Dermis microvascular lymphatic vessel endothelial cell (primary cell): ENCODE results near the gene ZNF446. TPM values are rescaled to one million over a fixed set of nuclear protein-coding genes. Genes with fewer than 3 reads are reported as not detected.
"Not testable (repeated sequence)": the region's sequence is repeated elsewhere in the genome, so short reads cannot be mapped to it uniquely, and the experiment has no call there.

Experiments used
- DNase-seq, 2 donors: peaks; one replicate each; pipeline versions ENCODE4 v3.0.0 to v3.0.0-alpha.2; 2010; ENCODE audit warnings: low read depth in 2 of 2
- total RNA-seq: library from RNA; depleted of rRNA; stranded (reverse); fragments of >200 nt; gene quantifications from 2 replicates; pipeline ENCODE4 v1.2.1, GENCODE V29; 2014

Gene ZNF446
- total RNA-seq, 1 donor from 2014 or later: 3.2 TPM

DNA sequence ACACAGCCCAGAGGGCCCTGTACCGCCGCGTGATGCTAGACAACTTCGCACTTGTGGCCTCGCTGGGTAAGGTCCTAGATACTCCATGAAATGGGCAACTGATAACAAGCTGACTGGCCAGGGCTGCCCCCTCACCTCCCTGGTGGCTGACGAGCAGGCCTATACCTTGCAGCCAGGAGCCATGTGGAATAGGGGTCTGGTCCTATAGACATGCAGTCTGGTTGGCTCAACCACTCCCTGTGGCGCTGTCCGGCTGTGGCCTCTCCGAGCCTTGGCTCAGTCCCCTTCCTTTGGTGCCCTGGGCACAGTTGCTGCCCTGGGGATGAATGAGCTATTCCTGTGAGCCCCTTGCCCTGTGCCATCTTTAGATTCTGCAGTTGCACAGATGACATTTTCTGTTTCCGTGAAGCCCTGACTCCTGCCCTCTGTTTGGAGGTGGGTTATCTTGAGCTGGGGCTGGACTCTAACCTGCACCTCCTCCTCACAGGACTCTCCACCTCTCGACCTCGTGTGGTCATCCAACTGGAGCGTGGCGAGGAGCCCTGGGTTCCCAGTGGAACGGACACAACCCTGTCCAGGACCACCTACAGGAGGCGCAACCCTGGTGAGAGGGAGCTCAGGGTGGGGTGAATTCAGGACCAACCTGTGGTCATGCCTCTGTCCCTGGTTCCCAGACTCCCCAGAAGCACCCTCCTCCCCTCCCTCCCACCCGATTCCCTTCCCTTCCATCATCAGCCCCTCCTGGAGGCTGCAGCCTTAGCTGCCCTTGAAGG lies 6.7 kb upstream of the ZNF446 start:
- DNase-seq: no peak

DNA sequence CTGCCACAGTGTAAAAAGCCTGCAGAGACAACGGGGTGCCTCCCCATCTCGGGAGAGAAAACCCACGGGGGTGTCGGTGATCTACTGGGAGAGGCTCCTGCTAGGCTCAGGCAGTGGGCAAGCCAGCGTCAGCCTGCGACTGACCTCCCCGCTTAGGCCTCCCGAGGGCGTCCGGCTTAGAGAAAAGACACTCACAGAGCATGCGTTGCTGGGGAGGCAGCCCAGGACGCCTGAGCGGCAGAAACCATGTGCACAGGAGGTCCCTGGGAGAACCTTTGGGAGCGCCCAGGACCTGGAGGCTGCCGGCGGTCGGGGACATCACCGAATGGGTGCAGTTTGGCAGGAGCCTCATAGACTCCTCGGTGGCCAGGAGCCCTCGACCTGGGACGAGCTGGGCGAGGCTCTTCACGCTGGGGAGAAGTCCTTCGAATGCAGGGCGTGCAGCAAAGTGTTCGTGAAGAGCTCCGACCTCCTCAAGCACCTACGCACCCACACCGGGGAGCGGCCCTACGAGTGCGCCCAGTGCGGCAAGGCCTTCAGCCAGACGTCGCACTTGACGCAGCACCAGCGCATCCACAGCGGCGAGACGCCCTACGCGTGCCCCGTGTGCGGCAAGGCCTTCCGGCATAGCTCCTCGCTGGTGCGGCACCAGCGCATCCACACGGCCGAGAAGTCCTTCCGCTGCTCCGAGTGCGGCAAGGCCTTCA lies 5.2 kb upstream of the ZNF446 start:
- not testable (repeated sequence) for DNase-seq

DNA sequence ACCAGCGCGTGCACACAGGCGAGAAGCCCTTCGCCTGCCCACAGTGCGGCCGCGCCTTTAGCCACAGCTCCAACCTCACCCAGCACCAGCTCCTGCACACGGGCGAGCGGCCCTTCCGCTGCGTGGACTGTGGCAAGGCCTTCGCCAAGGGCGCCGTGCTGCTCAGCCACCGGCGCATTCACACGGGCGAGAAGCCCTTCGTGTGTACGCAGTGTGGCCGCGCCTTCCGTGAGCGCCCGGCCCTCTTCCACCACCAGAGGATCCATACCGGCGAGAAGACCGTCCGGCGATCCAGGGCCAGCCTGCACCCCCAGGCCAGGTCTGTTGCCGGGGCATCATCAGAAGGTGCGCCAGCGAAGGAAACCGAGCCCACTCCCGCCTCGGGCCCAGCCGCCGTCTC lies 4.4 kb upstream of the ZNF446 start:
- DNase-seq: no peak

DNA sequence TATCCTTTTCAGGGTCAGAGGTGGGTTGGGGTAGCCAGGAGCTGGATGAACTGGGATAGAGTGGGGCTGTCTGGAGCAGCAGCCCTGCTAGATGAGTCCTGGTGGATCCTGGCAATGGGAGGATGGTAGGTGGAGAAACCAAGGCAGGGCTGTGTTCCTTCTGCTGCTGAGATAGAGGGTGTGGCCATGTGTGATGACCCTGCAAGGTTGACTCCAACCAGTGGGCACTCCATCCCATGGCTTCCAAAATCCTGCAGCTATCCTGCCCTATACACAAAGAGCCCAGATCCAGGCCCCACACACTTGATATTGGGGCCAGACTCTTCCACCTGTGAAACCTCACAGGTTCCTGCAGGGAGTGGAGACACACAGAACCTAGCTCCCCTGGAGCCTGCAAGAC lies 2.4 kb upstream of the ZNF446 start:
- DNase-seq: no peak

- no peak for DNase-seq
Measured at GRCh38 chr19:58474291-58474996, 1.7 kb upstream of the ZNF446 start.

DNA sequence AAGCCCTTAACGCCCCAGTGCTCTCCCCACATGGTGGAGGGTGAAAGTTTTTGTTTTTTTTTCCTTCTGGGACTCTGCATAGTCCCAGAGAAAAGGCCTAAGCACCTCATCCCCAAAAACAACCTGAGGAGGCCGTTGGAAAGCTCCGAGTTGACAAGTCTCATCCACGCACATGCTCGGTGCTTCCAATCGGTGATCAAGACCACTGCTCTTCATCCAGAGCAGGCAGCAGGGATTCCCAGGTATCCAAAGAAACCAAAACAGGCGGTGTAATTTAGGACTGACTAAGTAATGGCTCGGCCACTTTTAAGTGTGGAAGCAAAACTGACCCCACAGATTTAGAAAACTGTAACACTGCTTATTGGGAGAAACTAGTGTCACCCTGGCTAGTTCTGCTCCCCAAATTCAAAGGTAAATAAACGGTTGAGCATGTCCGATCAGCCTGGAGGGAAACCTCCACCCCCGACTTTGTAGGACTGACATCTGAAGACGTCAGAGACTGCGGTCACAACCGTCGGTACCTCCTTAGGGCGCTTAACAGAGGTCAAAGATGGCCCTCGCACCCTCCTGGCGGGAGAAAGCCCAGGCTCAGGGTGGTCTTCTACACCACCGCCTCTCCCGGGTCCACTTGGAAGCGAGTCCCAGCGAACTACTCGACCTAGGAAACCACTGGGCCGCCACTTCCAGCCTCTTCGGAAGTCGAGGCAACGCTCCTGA lies 997 bp upstream of the ZNF446 start:
- no peak for DNase-seq

- no peak for DNase-seq
Measured at GRCh38 chr19:58476498-58477015, 405 bp downstream of the ZNF446 start.

GRCh38 chr19:58477130-58477529 lies 978 bp downstream of the ZNF446 start:
- no peak for DNase-seq

DNA sequence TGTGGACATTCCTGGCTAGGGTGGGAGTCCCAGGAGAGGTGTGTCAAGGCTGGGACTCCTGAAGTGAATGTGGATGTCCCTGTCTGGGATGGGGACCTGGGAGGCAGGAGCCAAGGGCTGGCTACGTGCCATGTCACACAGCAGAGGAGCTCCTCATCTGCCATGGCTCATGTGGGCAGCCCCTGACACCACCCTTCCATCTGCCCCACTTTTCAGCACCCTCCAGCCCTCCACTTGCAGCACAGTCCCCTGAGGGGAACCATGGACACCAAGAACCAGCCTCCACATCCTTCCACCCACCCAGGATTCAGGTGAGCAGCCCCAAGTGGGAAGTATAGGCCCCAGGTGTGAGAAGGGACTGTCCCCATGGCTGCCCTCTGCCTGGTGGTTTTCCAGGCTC lies 1.7 kb downstream of the ZNF446 start:
- no peak for DNase-seq

- DNase-seq: no peak
Measured at GRCh38 chr19:58479303-58479702, 3.2 kb downstream of the ZNF446 start.

DNA sequence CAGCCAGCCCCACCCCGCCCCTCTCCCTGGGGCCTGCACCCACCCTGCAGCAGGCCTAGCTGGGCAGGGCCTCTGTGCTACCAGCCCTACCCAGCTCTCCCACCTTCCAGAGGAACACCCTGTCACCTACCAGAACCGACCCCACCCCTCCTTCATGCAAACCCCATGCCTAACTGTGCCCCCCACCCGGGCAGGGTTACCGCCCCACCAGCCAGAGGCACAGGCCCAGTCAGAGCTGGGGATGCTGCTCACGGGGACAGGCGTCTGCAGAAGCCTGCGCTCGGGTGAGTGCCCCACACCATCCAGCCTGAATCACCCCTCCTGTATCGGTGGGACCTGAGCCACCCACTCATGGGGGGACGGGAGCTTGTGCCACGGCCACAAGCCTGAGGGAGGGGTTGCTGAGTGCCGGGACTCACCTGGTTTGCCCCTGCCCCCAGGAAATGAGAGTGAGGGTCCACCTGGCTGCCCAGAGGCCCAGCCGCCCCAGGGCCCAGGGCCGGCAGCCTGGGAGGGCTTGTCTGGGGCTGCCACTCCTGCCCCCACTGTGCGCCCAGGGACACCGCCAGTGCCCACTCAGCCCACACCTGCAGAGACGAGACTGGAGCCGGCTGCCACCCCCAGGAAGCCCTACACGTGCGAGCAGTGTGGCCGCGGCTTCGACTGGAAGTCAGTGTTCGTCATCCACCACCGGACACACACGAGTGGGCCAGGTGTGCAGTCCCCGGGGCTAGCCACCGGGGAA lies 3.8 kb downstream of the ZNF446 start:
- no peak for DNase-seq

- DNase-seq: no peak
Measured at GRCh38 chr19:58480481-58480830, 4.3 kb downstream of the ZNF446 start.

DNA sequence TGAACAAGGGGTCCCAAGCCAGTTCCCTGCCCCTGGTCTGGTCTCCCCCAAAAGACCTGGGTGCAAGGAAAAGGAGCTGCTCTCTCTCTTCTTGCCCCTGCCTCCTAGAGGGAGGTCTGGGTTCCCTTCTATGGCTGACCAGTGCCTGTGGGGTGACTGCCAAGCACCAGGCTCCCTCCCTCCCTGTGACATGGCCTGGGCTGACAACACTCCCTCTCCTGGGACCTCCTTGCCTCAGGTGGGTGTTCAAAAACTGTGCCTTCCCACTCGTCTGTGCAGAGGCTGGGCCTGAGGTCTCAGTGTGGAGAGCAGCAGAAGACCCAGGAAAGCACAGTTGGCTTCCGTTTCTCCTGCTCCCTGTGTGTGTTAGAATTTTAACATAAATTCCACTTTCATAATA lies 4.7 kb downstream of the ZNF446 start:
- no peak for DNase-seq

GRCh38 chr19:58482372-58482771 lies 6.2 kb downstream of the ZNF446 start:
- no peak for DNase-seq

DNA sequence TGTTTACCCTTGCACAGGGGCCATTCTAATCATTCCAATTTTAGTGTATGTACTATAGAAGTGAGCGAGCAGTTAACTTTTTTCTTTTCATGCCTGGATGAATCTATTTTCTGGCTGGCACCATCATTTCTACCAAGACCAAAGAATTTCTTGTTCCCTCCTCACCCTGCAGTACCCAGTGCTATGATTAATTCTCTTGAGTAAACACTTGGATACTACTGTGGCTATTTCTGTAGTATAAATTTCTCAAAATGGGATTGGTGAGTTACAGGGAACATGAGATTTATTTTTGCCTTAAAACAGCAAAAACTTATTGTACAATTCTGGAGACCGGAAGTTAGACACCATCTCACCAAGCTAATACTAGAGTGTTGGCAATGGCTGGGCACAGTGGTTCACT lies 7.6 kb downstream of the ZNF446 start:
- no peak for DNase-seq

DNA sequence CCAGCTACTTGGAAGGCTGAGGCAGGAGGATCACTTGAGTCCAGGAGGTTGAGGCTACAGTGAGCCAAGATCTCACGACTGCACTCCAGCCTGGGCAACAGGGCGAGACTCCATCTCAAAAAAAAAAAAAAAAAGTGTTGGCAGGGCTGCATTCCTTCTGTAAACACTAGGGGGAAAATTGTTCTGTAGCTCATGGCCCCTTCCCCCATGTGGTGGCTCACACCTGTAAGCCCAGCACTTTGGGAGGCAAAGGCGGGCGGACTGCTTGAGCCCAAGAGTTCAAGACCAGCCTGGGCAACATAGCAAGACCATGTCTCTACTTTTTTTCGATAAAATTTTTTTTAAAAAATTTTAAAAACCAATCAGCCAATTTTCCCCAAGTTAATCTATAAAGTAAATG lies 8.2 kb downstream of the ZNF446 start:
- not testable (repeated sequence) for DNase-seq

GRCh38 chr19:58491393-58491792 lies 15.2 kb downstream of the ZNF446 start:
- no peak for DNase-seq

- DNase-seq: no peak
Measured at GRCh38 chr19:58492265-58492664, 16.1 kb downstream of the ZNF446 start.

GRCh38 chr19:58497634-58498170 lies 21.6 kb downstream of the ZNF446 start:
- DNase-seq: peak in 1 of 2 donors; percentile 0

GRCh38 chr19:58498316-58499020 lies 22.3 kb downstream of the ZNF446 start:
- peak in 1 of 2 donors; percentile 0 for DNase-seq
